Activated naive CD4-positive, alpha-beta T cell treated with anti-CD3 and anti-CD28 coated beads, Interleukin-2, amount 50 U/mL, for 16 hours (primary cell): ENCODE results near the gene TM4SF1.
"Not testable (repeated sequence)": the region's sequence is repeated elsewhere in the genome, so short reads cannot be mapped to it uniquely, and the experiment has no call there.

Source experiments
- DNase-seq: peaks from one replicate; pipeline ENCODE4 v3.0.0-alpha.2; 2020

TM4SF1 gene

DNA sequence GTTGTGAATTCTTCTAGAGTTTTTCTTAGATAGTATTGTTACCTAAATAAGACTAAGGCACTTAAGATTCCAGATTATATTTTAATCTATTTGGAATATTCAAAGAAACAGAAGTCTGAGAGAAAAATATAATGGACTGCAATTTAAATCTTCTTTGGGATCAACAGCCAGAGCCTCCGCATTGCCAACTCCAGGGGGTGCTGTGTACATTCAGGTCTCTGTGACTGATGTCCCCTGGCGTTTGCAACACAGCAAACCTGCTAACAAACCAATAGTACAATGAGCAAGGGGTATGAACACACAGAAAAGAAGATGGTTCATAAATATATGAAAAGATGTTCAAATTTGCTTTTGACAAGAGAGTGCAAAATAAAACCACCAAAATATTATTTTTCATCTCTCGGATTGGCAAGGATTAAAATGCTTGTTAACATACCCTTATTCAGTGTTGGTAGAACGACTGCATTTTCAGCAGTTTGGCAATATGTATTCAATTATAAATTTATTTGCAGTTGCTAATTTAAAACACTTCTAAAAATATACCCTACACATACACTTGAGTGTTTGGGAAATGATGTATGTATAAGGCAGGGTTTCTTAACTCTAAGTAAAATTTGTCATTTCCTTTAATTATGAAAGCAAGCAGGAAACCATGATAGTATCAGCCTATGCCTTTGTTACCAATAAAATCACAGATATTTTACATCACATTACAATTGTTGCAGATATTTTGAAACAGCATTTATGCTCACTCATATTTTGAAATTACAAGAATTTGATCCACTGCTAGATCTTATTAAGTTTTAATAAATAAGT, 16.1 kb upstream of the TM4SF1 start:
- no peak for DNase-seq

DNA sequence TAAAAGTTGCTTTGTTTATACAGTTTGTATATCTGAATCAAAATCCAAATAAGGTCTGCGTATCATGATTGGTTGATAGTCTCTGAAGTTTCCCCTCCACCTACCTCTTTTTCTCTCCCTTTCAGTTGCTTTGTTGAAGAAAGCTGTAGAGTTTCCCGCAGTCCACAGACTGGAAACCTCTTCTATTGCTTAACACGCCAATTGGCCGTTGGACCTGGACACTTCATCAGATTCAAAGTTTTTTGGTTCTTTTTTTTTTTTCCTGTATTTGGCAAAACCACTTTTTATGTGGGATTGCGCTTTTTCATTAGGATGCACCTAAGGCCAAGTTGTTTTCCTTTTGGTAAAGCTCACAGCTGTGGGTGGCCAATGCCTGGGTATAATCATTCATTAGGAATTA, 14.5 kb upstream of the TM4SF1 start:
- no peak for DNase-seq

DNA sequence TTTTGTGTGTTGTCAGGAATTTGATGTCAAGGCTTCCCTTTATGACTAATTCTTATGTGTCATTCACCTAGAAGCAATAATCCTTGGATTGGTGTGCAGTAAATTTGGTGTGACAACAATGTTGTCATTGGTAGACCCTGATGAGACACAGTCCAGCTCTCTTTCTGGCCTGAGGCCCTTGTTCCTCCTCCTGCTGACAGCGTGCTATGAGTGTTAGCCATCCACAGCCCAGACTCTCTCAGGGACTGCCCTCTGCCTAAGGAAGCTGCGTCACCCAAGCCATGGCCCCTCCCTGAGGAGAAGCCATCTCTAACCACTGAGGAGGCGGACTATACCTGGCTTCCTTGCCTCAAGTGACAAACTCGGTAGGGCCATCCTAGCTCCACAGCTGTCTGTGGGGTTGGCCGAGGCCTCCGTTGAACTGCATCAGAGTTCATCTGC, 13.3 kb upstream of the TM4SF1 start:
- no peak for DNase-seq

DNA sequence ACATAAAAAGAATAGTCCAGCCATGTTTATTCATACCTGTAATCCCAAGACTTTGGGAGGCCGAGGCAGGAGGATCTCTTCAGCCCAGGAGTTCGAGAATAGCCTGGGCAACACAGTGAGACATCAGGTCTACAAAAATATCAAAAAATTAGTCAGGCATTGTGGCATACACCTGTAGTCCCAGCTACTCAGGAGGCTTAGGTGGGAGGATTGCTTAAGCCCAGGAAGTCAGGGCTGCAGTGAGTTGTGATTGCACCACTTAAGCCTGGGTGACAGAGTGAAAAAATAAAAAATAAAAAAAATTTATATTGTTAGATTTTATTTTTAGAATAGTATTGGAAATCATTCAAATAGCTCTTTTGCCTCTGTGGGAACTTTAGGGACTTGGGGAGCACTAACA, 12.8 kb upstream of the TM4SF1 start:
- no peak for DNase-seq

DNA sequence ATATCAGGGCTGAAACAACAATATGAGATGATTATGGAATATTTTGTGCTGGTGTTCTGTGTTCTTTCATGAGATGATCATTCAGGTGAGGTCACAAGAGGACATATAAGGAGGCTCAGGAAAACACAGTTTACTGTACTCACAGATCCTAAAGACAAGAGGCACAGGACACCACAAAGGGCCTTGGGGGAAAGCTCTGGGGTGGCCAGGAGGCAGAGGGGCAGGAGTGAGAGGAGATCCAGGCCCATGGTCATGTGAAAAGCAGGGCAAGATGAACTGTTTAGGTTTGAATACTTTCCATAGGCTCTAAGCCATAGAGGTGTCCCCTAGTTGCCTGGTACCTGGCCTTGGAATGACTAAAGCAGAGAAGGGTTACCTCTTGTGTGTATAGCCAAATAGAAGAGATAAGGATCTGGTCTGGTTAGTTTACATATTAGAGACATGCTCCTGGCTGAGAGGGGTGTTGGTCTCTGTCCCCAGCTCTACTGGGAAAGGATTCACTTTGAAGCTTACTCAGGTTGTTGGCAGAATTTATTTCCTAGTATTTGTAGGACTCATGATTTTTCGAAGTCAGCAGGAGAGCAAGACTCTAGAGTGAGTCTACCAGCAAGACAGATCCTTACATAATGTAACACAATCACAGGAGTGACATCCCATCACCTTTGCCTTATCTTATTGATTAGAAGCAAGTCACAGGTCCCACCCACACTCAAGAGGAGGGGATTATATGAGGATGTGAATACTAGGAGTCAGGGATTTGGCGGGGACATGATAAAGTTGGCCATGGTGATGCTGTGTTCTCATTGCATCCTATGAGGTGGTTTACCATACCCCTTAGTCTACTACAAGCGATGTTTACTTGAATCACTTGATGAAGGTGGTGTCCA, 11.3 kb upstream of the TM4SF1 start:
- DNase-seq, result no peak

DNA sequence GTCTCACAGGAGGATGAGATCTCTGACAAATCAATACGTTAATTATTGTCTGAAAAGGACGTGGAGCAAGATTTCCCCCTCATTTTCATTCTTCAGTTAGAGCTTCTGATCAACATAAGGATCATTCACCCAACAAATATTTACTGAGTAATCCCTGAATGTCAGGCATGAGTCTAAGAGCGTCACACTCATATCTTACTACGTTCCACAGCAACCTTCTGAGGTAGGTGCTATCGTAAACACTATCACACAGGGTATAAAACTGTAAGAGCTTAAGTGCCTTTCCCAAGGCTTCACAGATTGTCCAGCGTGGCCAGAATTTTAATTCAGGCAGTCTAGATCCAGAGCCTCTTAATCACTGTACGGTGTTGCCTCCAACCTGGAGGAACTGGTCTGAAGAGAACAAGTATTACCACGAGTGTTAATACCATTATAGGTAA, 10.6 kb upstream of the TM4SF1 start:
- DNase-seq, result no peak

DNA sequence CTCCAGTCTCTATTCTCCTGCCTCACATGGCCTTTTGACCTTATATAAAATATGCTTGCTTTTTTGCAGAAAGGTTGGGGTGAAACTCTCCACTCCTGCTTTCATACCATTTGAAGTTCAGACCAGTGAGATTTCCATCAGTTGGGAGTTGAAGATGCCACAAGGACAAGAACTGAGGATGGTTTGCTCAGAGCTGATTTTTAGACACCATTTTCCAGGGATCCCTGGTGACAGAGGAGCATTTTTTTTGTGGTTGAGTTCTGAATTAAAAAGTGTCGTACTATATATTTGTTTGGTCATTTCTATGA, 8.8 kb upstream of the TM4SF1 start:
- DNase-seq, result no peak

DNA sequence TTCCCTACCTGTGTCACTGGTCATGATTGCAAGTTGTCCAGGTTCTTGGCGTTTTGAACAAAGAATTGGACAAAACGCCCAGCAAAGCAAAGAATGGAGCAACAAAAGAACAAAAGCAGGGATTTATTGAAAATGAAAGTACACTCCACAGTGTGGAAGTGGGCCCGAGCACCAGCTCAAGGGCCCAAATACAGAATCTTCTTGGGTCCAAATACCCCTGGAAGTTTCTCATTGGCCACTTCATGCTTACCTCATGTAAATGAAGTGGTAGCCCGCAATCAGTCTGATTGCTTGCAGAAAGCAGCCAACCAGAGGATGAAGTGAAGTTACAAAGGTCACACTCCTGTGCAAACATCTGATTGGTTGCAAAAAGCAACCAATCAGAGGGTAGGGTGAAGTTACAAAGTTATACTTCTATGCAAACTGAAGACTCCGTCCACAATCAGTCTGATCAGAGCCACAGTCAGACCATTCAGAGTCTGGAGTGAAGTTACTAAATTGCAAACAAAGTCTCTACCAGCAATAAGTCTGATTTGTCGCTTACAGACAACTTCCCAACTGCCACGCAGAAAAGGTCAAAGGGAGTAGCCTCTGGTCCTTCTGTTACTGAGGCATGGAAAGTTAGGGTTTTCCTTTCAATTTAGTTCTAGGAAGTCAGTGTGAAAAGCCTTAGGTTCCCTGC, 8.3 kb upstream of the TM4SF1 start:
- DNase-seq, result no peak

DNA sequence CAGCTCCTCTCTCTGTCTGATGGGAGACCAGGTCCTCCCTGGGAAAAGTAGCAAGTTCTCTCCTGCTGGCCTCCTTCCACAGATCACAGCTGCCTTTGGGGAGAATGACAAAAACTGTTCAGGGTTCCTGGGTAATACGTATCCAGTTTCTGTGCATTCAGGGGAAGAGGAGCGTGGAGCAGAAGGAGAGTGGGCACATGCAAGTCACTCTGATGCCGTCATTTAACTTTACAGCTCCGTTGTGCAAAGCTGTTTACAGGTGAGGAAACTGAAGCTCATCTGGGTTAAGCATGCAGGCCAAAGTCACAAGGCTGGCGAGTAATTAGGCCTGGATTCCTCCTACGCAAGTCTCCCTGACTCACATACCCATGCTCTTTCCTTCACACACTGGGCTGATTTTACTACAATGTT, 7.5 kb upstream of the TM4SF1 start:
- DNase-seq, result no peak

DNA sequence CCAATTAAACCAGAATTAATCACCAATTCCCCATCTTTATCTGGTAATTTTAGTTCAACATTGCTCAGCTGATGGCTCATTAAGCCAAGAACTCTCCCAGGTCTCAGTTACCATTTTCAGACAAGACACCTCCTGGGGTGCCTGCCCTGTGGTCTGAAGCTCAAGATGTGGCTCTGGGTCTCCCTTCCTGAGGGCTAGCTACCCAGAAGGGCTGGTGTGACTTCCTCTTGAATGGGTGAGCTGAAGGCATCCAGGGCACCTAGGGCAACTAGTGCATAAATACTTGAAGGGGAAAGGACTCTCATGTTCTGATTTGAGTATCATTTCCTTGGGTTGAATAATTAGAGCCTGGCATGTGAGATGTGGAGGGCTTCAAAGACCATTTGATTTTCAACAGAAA, 6.7 kb upstream of the TM4SF1 start:
- DNase-seq, result no peak

DNA sequence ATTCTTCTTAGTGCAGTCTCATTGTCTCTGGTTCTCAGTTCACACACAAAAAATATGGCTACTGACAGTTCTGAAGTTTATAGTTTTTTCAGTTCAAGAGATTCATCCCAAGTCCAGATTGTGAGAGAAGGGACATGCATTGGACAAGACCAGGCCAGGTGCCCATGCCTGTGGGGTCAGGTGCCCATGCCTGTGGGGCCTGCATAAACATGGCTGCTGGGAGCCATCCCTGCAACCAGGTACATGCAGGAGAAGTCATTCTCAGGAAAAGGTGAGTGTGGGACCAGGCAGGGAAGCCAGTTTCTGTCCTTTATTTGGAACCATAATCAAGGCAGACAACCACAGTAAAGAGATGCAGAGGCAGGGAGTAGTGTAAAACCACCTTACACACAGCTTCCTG, 6.3 kb upstream of the TM4SF1 start:
- DNase-seq, result no peak

DNA sequence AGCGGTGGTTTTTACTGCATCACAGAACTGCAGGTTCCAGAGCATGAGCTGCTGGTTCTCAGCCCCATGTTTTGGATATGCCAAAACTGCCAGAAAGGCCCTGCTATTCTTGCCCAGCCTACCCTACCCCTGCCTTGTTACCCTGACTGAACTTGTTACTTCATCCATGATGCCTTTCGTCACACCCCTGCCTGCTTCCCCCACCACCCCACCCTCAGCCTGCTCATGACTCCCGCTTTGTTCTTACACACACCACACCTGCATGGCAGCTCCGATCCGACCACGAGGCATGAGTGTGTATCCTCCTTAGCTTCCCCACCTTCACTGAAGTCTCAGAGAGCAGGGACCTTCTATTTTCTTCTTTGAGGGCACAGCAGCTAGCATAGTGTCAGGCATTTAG, 5.1 kb upstream of the TM4SF1 start:
- no peak for DNase-seq

DNA sequence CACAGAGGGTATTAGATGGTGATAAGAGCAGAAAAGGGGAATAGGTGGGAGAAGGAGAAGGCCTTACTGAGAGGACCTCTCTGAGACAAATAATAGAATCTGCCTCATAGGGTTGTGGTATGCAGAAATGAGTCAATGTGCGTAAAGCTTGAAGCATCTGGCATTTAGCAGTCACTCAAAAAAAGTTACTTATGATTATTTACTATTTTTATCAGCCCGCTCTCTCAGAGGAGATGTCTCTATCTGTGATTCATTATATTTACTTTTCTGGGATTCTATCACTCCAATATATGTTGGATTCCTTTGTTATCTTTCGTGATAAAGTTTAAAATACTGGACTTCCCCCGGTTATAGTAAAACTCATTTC, 4.6 kb upstream of the TM4SF1 start:
- no peak for DNase-seq

DNA sequence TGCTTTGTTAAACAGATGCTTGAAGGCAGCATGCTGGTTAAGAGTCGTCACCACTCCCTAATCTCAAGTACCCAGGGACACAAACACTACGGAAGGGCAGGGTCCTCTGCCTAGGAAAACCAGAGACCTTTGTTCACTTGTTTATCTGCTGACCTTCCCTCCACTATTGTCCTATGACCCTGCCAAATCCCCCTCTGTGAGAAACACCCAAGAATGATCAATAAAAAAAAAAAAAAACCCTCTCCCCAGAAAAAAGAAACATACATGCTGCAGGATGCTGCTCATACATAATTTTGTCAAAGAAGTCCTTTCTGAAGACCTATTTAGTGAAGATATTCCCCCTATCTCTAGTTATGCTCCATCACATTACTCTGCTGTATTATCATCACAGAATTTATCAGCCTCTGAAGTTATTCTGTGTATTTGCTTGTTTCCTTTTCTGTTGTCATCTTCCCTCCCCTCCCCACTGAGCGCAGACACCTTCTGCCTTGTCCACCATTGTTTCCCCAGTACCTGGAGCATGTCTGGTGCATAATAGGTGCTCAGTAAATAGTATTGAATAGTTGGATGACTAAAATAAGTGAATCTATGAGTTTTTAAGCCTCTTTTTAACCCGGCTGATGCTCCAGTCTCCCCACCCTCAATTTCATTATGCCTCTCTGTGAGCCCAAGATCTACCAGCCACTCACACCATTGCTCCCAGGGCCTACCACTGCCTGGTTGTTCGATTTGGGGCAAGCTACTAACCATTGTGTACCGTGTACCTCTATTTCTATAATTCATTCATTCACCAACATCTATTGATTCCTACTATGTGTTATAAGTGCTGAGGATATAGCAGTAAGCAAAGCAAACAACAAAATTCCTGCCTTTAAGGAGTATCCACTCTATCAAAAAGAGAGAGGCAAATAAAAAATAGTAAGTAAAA, 4.0 kb upstream of the TM4SF1 start:
- DNase-seq, result no peak

DNA sequence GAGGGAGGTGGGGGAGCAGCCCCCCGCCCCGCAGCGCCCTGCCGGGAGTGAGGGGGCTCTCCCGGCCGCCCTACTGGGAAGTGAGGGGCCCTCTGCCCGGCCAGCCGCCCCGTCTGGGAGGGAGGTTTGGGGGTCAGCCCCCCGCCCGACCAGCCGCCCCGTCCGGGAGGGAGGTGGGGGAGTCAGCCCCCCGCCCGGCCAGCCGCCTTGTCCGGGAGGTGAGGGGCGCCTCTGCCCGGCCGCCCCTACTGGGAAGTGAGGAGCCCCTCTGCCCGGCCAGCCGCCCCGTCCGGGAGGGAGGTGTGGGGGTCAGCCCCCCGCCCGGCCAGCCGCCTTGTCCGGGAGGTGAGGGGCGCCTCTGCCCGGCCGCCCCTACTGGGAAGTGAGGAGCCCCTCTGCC, 2.8 kb upstream of the TM4SF1 start:
- DNase-seq, result not testable (repeated sequence)

DNA sequence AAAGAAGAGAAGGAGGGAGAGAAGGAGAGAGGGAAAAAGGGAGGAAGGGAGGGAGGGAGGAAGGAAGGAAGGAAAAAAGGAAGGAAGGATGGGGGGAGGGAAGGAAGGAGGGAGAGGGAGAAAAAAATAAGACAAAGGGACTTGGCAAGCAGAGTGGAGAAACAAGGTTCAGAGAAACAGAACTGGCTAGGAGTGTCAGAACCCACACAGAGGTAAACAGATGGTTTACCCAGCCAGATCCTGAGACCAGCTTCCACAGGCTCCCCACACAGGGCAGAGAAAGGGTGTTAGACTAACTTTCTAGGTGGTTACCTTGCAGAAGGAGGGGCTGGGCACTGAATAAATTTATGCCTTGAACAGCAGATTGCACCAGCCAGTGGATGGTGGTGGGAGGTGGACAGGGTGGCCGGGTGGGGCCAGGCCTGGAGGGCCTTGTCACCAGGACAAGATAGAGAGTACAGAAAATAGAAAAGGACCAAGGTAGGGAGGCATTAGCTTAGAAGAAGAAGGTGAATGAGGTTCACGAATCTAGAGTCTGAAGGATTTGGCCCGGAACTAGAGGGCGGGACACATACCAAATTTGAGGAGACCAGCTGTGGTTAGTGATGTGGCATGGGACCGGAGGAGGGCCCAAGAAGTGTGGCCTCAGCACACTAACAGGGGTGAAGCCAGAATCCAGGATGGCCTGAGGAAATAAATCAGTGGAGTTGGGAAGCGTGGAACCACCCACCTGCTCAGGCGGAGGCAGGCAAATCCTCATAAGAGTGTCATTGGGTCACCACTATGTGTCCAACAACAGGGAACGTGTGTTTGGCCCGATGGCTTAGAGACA, 1.2 kb upstream of the TM4SF1 start:
- no peak for DNase-seq

DNA sequence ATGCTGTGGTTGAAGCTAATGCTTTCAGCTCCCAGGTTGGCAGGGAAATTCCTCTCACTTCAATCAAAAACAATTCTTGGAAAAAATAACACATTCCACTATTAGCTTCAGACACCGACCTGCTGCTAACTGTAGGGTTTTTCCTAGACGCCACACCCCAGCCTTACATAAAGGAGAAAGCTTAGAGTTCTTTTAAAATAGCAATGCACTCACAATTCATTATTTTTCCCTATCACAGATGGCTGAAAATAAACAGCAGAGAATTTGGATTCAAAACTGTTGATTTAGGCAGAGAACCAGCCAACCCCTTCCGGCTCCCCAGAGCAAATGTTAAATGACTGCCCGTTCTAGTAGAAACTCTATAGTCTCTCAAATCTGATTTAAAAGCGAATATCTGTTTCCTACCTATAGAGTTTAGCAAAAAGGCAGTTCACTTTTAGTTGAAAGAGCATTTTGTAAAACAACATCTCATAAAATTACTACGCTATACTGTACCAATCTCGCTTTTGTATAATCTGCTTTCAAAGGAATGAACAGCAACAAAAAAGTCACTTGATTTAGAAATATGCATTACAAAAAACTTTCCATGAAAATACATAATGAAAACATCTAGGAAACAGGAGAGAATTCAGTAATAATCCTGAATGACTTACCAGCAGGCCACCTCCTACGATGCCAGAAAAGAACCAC, 586 bp downstream of the TM4SF1 start:
- DNase-seq, result no peak

DNA sequence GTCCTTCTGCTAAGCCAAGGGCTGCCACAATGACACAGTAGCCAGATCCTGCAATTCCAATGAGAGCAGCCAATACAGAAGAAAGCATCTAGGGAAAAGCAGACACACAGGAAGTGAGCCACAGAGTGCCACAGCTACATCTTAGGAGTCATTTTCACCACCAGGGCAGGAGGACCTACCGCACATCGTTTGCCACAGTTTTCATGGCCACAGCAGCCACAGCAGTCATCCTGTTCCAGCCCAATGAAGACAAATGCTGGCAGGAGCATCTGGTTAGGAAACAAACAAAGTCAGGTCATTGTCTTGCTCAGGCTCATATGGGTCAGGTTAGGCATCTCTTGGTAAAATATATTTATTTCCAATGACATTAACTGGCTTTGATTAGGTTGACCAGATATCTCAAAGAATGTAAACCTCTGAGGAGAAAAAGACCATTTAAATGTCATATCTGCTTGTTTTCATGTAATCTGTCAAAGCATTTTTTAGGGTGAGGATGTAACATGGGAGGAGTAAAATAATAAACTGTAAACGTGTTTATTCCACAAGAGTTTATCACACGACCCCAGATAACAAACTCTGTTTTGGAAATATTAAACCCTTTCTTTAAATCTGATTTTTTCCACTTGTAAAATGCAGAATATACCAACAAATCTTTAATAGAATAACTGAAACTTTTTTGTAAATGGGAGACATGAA, 1.8 kb downstream of the TM4SF1 start:
- no peak for DNase-seq

DNA sequence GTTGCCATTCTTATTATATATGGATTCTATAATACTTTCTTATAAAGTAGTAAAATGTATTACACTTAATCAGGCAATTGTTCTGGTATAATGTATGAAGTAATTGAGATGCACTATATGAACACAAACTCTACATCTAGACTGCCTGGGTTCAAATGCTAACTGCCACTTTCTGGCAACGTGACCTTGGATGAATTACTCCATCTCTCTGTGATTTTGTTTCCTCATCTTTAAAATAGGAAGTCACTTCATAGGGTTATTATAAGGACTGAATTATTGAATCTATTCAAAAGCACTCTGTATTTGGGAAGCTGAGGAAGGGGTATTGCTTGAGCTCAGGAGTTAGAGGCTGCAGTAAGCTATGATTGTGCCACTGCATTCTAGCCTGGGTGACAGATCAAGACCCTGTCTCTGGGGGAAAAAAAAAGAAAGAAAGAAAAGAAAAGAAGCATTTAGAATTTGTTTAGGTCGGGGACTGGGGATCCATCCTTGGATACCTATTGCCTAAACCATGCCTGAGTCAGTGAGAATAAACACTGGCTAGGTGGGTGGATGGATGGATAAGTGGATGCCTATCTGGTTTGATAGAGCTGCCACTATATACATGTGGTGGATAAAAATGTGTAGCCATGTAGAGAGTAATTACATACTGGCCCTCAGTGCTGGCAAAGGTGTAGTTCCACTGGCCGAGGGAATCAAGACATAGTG, 2.5 kb downstream of the TM4SF1 start:
- DNase-seq, result no peak

DNA sequence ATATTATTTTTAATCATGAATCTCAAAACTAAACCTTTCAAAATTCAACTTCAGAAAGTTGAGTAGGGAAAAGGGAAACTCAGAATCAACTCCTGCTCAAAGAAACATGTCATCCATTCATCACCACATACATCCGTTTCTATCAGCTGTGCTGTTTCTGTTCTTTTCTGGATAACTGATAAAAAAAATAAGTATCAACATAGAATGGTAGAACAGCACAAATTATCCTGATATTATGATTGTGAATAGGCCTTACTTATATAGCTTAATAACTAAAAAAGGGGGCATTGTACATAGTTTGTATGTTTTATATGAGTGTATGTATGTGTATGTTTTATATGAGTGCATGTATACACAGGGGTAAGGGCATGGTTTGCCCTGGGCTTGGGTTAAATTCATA, 3.1 kb downstream of the TM4SF1 start:
- DNase-seq, result no peak
